Measurements from ENCODE around the gene SERPINB8. TPM values are rescaled to one million over a fixed set of nuclear protein-coding genes. Genes with fewer than 3 reads are reported as not detected.

Gene SERPINB8
- total RNA-seq, 1 donor from 2014 or later, result 4.3 TPM

- H3K36me3 Mint-ChIP-seq (ENCODE audit: low read depth, unreplicated experiment), result no peaks in the 10 kb centered on the region
- no peak overlapping the region for H3K4me3 Mint-ChIP-seq (ENCODE audit: unreplicated experiment)
- no peak for DNase-seq (ENCODE audit: low spot score)
- no peak overlapping the region for H3K27ac Mint-ChIP-seq (ENCODE audit: unreplicated experiment)
- no peaks in the 10 kb centered on the region for H3K9me3 Mint-ChIP-seq (ENCODE audit: unreplicated experiment)
- H3K4me1 Mint-ChIP-seq (ENCODE audit: unreplicated experiment), result peaks cover 10% of the 10 kb centered on the region
- peaks cover 7% of the 10 kb centered on the region for H3K27me3 Mint-ChIP-seq (ENCODE audit: unreplicated experiment)
- TF ChIP-seq, protein P1, sequence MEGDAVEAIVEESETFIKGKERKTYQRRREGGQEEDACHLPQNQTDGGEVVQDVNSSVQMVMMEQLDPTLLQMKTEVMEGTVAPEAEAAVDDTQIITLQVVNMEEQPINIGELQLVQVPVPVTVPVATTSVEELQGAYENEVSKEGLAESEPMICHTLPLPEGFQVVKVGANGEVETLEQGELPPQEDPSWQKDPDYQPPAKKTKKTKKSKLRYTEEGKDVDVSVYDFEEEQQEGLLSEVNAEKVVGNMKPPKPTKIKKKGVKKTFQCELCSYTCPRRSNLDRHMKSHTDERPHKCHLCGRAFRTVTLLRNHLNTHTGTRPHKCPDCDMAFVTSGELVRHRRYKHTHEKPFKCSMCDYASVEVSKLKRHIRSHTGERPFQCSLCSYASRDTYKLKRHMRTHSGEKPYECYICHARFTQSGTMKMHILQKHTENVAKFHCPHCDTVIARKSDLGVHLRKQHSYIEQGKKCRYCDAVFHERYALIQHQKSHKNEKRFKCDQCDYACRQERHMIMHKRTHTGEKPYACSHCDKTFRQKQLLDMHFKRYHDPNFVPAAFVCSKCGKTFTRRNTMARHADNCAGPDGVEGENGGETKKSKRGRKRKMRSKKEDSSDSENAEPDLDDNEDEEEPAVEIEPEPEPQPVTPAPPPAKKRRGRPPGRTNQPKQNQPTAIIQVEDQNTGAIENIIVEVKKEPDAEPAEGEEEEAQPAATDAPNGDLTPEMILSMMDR (IDR thresholded peaks at IDR 0.05; ENCODE audit: unreplicated experiment), result no peak
These were observed 4.1 kb upstream of the SERPINB8 start for GRCh38 chr18:63965716-63966330.

DNA sequence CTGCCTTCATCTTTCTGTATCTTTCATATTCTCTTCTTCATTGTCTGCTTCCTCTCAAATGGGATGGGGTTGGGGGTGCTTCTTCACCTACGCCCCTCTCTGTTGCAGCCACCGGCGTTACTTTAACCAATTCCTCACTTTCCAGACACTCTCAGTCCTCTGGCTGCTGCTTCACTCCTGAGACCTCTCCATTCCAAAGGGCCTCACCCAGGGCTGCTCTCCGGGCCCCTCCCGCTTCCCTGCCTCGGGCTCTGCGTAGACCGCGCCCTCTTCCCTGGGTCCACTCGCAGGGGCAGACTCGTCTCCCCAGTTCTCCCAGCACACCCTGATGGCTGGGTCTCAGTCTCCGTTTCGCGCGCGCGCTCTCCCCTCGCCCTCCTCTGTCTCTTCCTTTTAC is 926 bp downstream of the SERPINB8 start:
- Mint-ChIP-seq H3K27ac (ENCODE audit: unreplicated experiment) (peak overlapping the region; percentile 89), H3K9me3 (ENCODE audit: unreplicated experiment) (no peaks in the 10 kb centered on the region), H3K4me3 (ENCODE audit: unreplicated experiment) (peak overlapping the region; percentile 92), H3K4me1 (ENCODE audit: unreplicated experiment) (peaks cover 14% of the 10 kb centered on the region), H3K36me3 (ENCODE audit: low read depth, unreplicated experiment) (no peaks in the 10 kb centered on the region), H3K27me3 (ENCODE audit: unreplicated experiment) (peaks cover 15% of the 10 kb centered on the region)
- peak; percentile 19 for DNase-seq (ENCODE audit: low spot score)
- TF ChIP-seq, protein P1 (IDR thresholded peaks at IDR 0.05; ENCODE audit: unreplicated experiment), result no peak

DNA sequence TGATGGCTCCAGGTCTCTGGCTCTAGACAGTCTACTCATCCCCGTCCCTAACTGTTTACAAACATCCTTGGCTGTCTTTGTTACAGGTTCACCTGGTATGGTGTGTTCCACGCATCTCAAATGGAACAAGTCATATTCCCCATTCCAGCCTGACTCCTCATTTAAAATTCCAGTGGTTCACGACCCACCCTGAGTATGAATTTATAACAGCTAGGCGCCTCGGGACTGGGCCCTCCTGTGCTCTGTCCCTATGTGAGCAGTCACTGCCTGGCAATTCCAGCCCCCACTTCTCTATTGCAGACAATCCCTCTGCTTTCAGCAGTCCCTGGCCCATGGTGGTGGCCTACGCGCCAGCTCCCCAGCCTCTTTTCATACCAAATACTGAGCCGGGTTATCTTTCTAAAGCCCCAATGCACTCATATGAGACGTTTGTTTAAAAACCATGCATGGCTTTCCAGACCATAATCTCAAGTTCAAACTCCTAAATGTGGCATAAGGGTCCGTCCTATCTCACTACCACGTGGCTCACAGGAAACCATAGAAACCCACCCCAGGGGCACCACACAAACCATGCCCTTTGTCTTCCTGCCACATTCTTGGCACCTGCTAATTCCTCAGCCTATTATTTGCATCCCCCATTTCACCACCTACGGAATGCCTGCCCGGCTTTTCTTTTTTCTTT is 1.6 kb downstream of the SERPINB8 start:
- TF ChIP-seq, protein P1 (IDR thresholded peaks at IDR 0.05; ENCODE audit: unreplicated experiment), result no peak
- DNase-seq (ENCODE audit: low spot score), result no peak
- peak overlapping the region; percentile 92 for H3K4me3 Mint-ChIP-seq (ENCODE audit: unreplicated experiment)
- H3K36me3 Mint-ChIP-seq (ENCODE audit: low read depth, unreplicated experiment), result no peaks in the 10 kb centered on the region
- H3K27ac Mint-ChIP-seq (ENCODE audit: unreplicated experiment), result peak overlapping the region; percentile 89
- peaks cover 15% of the 10 kb centered on the region for H3K27me3 Mint-ChIP-seq (ENCODE audit: unreplicated experiment)
- H3K9me3 Mint-ChIP-seq (ENCODE audit: unreplicated experiment), result no peaks in the 10 kb centered on the region
- H3K4me1 Mint-ChIP-seq (ENCODE audit: unreplicated experiment), result peaks cover 14% of the 10 kb centered on the region

- H3K27me3 Mint-ChIP-seq (ENCODE audit: unreplicated experiment), result peaks cover 15% of the 10 kb centered on the region
- H3K4me3 Mint-ChIP-seq (ENCODE audit: unreplicated experiment), result no peak overlapping the region
- DNase-seq (ENCODE audit: low spot score), result no peak
- no peak overlapping the region for H3K27ac Mint-ChIP-seq (ENCODE audit: unreplicated experiment)
- TF ChIP-seq, protein P1 (IDR thresholded peaks at IDR 0.05; ENCODE audit: unreplicated experiment), result no peak
- no peaks in the 10 kb centered on the region for H3K9me3 Mint-ChIP-seq (ENCODE audit: unreplicated experiment)
- H3K4me1 Mint-ChIP-seq (ENCODE audit: unreplicated experiment), result peaks cover 14% of the 10 kb centered on the region
- no peaks in the 10 kb centered on the region for H3K36me3 Mint-ChIP-seq (ENCODE audit: low read depth, unreplicated experiment)
These were observed 2.1 kb downstream of the SERPINB8 start for GRCh38 chr18:63972002-63972376.

DNA sequence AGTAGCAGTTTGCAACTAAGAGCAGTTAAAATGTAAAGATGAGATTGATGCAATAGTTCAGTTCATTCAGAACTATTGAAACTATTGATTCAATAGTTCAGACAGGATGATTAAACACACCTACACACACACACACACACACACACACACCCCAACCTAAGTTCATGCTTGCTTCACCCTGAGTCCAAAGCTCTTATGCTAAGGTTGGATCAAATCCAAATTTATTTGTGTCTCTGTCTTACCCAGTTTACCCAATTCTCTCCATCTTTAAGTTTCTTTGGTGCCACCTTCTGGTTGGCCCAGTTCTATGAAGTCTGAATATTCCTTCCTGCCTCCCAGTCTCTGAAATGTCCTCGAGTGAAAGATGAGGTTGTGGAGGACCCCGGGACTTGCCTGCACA is 5.1 kb downstream of the SERPINB8 start:
- peaks cover 10% of the 10 kb centered on the region for H3K27me3 Mint-ChIP-seq (ENCODE audit: unreplicated experiment)

More for the DNA sequence above, 5.1 kb downstream of the SERPINB8 start:
- DNase-seq (ENCODE audit: low spot score), result no peak
- H3K36me3 Mint-ChIP-seq (ENCODE audit: low read depth, unreplicated experiment), result no peaks in the 10 kb centered on the region
- no peaks in the 10 kb centered on the region for H3K9me3 Mint-ChIP-seq (ENCODE audit: unreplicated experiment)
- TF ChIP-seq, protein P1 (IDR thresholded peaks at IDR 0.05; ENCODE audit: unreplicated experiment), result no peak
- no peak overlapping the region for H3K27ac Mint-ChIP-seq (ENCODE audit: unreplicated experiment)
- H3K4me1 Mint-ChIP-seq (ENCODE audit: unreplicated experiment), result peaks cover 3% of the 10 kb centered on the region
- H3K4me3 Mint-ChIP-seq (ENCODE audit: unreplicated experiment), result no peak overlapping the region

All from endothelial cell (in vitro differentiated cells).